H1 (cell line): ENCODE data around the gene CHTF18.

ENCODE experiments used
- CHD2 ChIP-seq: IDR thresholded peaks from 2 replicates; pipeline ENCODE4 v1.6.1; 2012; ENCODE audit warnings: low read length, improper control_type of control experiment
- CREB1 ChIP-seq: IDR thresholded peaks from 2 replicates; pipeline ENCODE4 v1.6.1; 2012; ENCODE audit warnings: inconsistent platforms
- EZH2 ChIP-seq: fragments of 200-600 bp; sonication (generic); IDR thresholded peaks from 2 replicates; pipeline ENCODE4 v1.7.1; 2012; ENCODE audit warnings: low read depth, mild to moderate bottlenecking, moderate library complexity, low read length, inconsistent platforms; ENCODE audit not compliant: severe bottlenecking
- GABPA ChIP-seq: IDR thresholded peaks from 2 replicates; pipeline ENCODE4 v1.6.1; 2011; ENCODE audit warnings: mild to moderate bottlenecking, low read length, moderate library complexity, borderline replicate concordance; ENCODE audit not compliant: insufficient read depth
- RAD21 ChIP-seq, 2 experiments: IDR thresholded peaks in 1 of 2; conservative IDR thresholded peaks in 1 of 2; 2 replicates each; pipeline ENCODE4 v1.6.1; 2011; ENCODE audit warnings: low read depth in 2 of 2, low read length in 2 of 2, improper control_type of control experiment in 1 of 2, inconsistent platforms in 1 of 2, mild to moderate bottlenecking in 1 of 2, moderate library complexity in 1 of 2
- RXRA ChIP-seq: IDR thresholded peaks from 2 replicates; pipeline ENCODE4 v1.6.1; 2011; ENCODE audit warnings: low read depth, mild to moderate bottlenecking, low read length, moderate library complexity; ENCODE audit not compliant: insufficient read depth
- TF ChIP-seq, protein P1 (sequence below), 3 experiments: IDR thresholded peaks; 1 replicate in 2 of 3; 2 replicates in 1 of 3; pipeline versions ENCODE4 v1.5.1 to v1.6.1; 2011; ENCODE audit warnings: low read length in 3 of 3, mild to moderate bottlenecking in 3 of 3, inconsistent platforms in 2 of 3, low read depth in 1 of 3, moderate library complexity in 1 of 3; ENCODE audit not compliant: insufficient read depth in 1 of 3; ENCODE audit errors: control extremely low read depth in 1 of 3

DNA sequence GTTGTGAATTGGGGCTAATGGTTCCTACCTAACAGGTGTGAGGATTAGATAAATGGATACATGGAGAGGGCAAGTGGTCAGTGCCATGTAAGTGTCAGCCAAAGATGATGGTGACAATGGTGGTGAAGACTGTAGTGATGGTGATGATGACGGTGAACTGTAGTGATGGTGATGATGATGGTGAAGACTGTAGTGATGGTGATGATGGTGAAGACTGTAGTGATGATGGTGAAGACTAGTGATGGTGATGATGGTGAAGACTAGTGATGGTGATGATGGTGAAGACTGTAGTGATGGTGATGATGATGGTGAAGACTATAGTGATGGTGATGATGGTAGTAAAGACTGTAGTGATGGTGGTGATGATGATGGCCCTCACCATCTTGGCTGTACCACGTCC lies 30.2 kb downstream of the CHTF18 start:
- no peak for TF ChIP-seq CHD2
- TF ChIP-seq, protein P1, sequence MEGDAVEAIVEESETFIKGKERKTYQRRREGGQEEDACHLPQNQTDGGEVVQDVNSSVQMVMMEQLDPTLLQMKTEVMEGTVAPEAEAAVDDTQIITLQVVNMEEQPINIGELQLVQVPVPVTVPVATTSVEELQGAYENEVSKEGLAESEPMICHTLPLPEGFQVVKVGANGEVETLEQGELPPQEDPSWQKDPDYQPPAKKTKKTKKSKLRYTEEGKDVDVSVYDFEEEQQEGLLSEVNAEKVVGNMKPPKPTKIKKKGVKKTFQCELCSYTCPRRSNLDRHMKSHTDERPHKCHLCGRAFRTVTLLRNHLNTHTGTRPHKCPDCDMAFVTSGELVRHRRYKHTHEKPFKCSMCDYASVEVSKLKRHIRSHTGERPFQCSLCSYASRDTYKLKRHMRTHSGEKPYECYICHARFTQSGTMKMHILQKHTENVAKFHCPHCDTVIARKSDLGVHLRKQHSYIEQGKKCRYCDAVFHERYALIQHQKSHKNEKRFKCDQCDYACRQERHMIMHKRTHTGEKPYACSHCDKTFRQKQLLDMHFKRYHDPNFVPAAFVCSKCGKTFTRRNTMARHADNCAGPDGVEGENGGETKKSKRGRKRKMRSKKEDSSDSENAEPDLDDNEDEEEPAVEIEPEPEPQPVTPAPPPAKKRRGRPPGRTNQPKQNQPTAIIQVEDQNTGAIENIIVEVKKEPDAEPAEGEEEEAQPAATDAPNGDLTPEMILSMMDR (IDR thresholded peaks at IDR 0.05; ENCODE audit: control extremely low read depth in 1 of 3, insufficient read depth in 1 of 3, low read depth in 1 of 3, low read length in 3 of 3), result no peak
- TF ChIP-seq RXRA, result no peak
- TF ChIP-seq GABPA, result no peak
- no peak for TF ChIP-seq CREB1
- TF ChIP-seq RAD21 (IDR thresholded peaks at IDR 0.05 in 1 of 2, conservative IDR thresholded peaks at IDR 0.05 in 1 of 2; ENCODE audit: low read depth in 2 of 2, low read length in 2 of 2), result no peak
- TF ChIP-seq EZH2, result no peak
